Breast epithelium (tissue), 4 donors: Measurements from ENCODE around the gene PDCL3. TPM values are rescaled to one million over a fixed set of nuclear protein-coding genes. Genes with fewer than 3 reads are reported as not detected.

Experiments
- DNase-seq, 2 donors: peaks; one replicate each; pipeline ENCODE4 v3.0.0-alpha.2; 2019; ENCODE audit warnings: low spot score in 2 of 2
- H3K27ac ChIP-seq, 2 donors: fragments of 200-600 bp; sonication (generic) in 1 of 2; one replicate each; pipeline ENCODE4 v1.5.1; 2016 to 2019; ENCODE audit warnings: mild to moderate bottlenecking in 1 of 2
- H3K27me3 ChIP-seq, 2 donors: fragments of 200-600 bp; sonication (generic) in 1 of 2; one replicate each; pipeline versions ENCODE4 v1.5.1 to v1.6.0; 2017 to 2019; ENCODE audit warnings: control low read depth in 1 of 2, mild to moderate bottlenecking in 1 of 2
- H3K36me3 ChIP-seq: fragments of 200-600 bp; one replicate; pipeline ENCODE4 v1.5.1; 2019
- H3K4me1 ChIP-seq, 2 donors: fragments of 200-600 bp; sonication (generic); one replicate each; pipeline ENCODE4 v1.5.1; 2016 to 2019; ENCODE audit warnings: control low read depth in 1 of 2
- H3K4me3 ChIP-seq, 3 donors: fragments of 200-600 bp; sonication (generic); 1 replicate in 2 of 3; 2 replicates in 1 of 3; pipeline ENCODE4 v1.5.1; 2016 to 2019; ENCODE audit warnings: mild to moderate bottlenecking in 3 of 3, moderate library complexity in 2 of 3
- H3K9me3 ChIP-seq, 2 donors: fragments of 200-600 bp; sonication (generic) in 1 of 2; one replicate each; pipeline ENCODE4 v1.5.1; 2016 to 2019; ENCODE audit warnings: control low read depth in 1 of 2
- CTCF ChIP-seq, 3 donors: fragments of 450-650 bp; IDR thresholded peaks; one replicate each; pipeline ENCODE4 v1.5.1; 2016 to 2017; ENCODE audit warnings: antibody characterized with exemption in 3 of 3, mild to moderate bottlenecking in 3 of 3, moderate library complexity in 3 of 3
- POLR2A ChIP-seq: fragments of 450-650 bp; IDR thresholded peaks from one replicate; pipeline ENCODE4 v1.6.1; 2016; ENCODE audit warnings: antibody characterized with exemption, mild to moderate bottlenecking, moderate library complexity
- POLR2AphosphoS5 ChIP-seq, 3 donors: sonication (generic); formaldehyde crosslinking; IDR thresholded peaks; one replicate each; pipeline ENCODE4 v1.6.1; 2017; ENCODE audit warnings: antibody characterized with exemption in 3 of 3
- intact Hi-C: fragments of 100-400 bp; cut with DNase I; formaldehyde crosslinking; loops from one replicate; pipeline ENCODE4 v1.15.1; 2023; ENCODE audit warnings: low total_unique reads
- total RNA-seq, 3 donors: library from RNA; depleted of rRNA; stranded (reverse); fragments of >200 nt; gene quantifications; one replicate each; pipeline ENCODE4 v1.1.0, GENCODE V29; 2016

The PDCL3 gene
- 10 to 100 TPM; 11.3 to 17.7 (median 14.4) TPM for total RNA-seq

GRCh38 chr2:100562613-100563406 is at the start of gene PDCL3:
Gene PDCL3, plus strand, starts transcription at chr2:100562993. Its CDS starts 75 bp downstream, at chr2:100563068.
- no peaks in the 10 kb centered on the region for H3K36me3 ChIP-seq
- TF ChIP-seq CTCF (IDR thresholded peaks at IDR 0.05) (no peak), POLR2AphosphoS5 (IDR thresholded peaks at IDR 0.05) (peak; percentile 54 to 62 (median 59)), POLR2A (peak; percentile 20)
- peak within 1 kb of the TSS; percentile 63 to 85 (median 68) for H3K4me3 ChIP-seq
- H3K4me1 ChIP-seq: no peaks in the 10 kb centered on the region
- DNase-seq: peak; percentile 92 to 98
- intact Hi-C loops: loop anchor here (10.0 kb wide), 1 partner anchor 1418 kb away; the partner anchor contains the start of gene C2orf15
- H3K27ac ChIP-seq: peak within 1 kb of the TSS; percentile 93 to 95
- H3K9me3 ChIP-seq: no peaks in the 10 kb centered on the region
- no peaks in the 10 kb centered on the region for H3K27me3 ChIP-seq

GRCh38 chr2:100513650-100514049 is 49.1 kb upstream of the PDCL3 start:
- Histone ChIP-seq H3K27me3 (no peaks in the 10 kb centered on the region), H3K36me3 (no peaks in the 10 kb centered on the region), H3K9me3 (peaks cover 0 to 2% of the 10 kb centered on the region in 2 donors), H3K27ac (no peak overlapping the region), H3K4me1 (no peaks in the 10 kb centered on the region), H3K4me3 (no peak overlapping the region)
- intact Hi-C loops: no loop called here
- no peak for DNase-seq
- TF ChIP-seq POLR2AphosphoS5 (IDR thresholded peaks at IDR 0.05): no peak
- TF ChIP-seq CTCF (IDR thresholded peaks at IDR 0.05): no peak
- no peak for TF ChIP-seq POLR2A

DNA sequence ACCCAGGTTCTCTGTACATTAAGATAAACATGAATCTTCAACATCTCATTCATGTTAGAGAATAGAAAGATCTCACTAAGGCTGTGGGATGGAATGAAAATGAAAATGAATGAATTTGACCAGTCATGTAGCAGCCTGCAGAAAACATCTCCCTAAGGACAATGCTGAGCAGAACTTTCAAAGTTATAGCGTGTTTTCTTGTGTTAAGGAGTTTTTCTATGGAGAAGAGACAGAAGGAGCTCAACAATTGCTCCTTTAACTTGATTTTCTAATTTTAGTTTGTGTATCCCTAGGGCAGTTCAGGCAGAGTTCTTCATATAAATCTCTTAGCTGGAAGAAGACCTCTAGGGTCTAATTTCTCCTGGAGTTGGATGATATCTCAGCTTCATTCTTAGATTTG is 45.2 kb upstream of the PDCL3 start:
- Histone ChIP-seq H3K27me3 (no peaks in the 10 kb centered on the region), H3K4me3 (no peak overlapping the region), H3K36me3 (no peaks in the 10 kb centered on the region), H3K4me1 (no peaks in the 10 kb centered on the region), H3K9me3 (no peaks in the 10 kb centered on the region), H3K27ac (no peak overlapping the region)
- DNase-seq: no peak
- no peak for TF ChIP-seq CTCF (IDR thresholded peaks at IDR 0.05)
- no peak for TF ChIP-seq POLR2AphosphoS5 (IDR thresholded peaks at IDR 0.05)
- TF ChIP-seq POLR2A: no peak
- intact Hi-C loops: no loop called here

DNA sequence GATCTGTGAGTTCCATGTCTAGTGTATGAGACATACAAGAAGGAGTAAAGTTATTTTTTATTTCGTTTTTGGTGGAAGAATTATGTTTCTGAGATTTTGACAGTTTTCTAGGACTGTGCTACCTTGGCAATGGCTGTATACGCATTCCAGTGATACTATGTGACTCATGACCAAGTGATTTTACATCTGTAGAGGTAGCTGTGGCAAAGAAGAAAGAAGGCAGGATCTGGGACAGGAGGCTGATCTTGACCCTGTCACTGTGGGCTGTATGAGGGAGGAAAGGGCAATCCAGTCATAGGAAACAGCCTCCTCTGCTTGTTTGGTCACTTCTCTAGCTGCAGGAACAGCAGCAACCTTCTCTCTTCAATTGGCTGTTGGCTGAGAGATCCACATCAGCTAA is 44.0 kb upstream of the PDCL3 start:
- H3K27me3 ChIP-seq: no peaks in the 10 kb centered on the region
- H3K4me3 ChIP-seq: no peak overlapping the region
- no peak for DNase-seq
- no peaks in the 10 kb centered on the region for H3K4me1 ChIP-seq
- intact Hi-C loops: no loop called here
- no peak overlapping the region for H3K27ac ChIP-seq
- no peaks in the 10 kb centered on the region for H3K36me3 ChIP-seq
- TF ChIP-seq POLR2A (no peak), POLR2AphosphoS5 (IDR thresholded peaks at IDR 0.05) (no peak), CTCF (IDR thresholded peaks at IDR 0.05) (no peak)
- no peaks in the 10 kb centered on the region for H3K9me3 ChIP-seq

- intact Hi-C loops: no loop called here
- no peaks in the 10 kb centered on the region for H3K36me3 ChIP-seq
- no peaks in the 10 kb centered on the region for H3K9me3 ChIP-seq
- no peak overlapping the region for H3K27ac ChIP-seq
- H3K4me3 ChIP-seq: no peak overlapping the region
- TF ChIP-seq CTCF (IDR thresholded peaks at IDR 0.05) (no peak), POLR2AphosphoS5 (IDR thresholded peaks at IDR 0.05) (no peak), POLR2A (no peak)
- no peaks in the 10 kb centered on the region for H3K4me1 ChIP-seq
- H3K27me3 ChIP-seq: no peaks in the 10 kb centered on the region
- no peak for DNase-seq
These were observed 42.6 kb upstream of the PDCL3 start for GRCh38 chr2:100520224-100520623.
